Myocyte (in vitro differentiated cells): ENCODE data around the gene ZAP70. TPM values are rescaled to one million over a fixed set of nuclear protein-coding genes. Genes with fewer than 3 reads are reported as not detected.

Experiments used
- DNase-seq: peaks from one replicate; pipeline ENCODE4 v3.0.0-alpha.2; 2012; ENCODE audit warnings: low read depth
- total RNA-seq: library from RNA; depleted of rRNA; stranded (reverse); fragments of >200 nt; gene quantifications from 2 replicates; pipeline ENCODE4 v1.2.3, GENCODE V29; 2014

The ZAP70 gene
- total RNA-seq, 1 donor from 2014 or later: 2.2 TPM

DNA sequence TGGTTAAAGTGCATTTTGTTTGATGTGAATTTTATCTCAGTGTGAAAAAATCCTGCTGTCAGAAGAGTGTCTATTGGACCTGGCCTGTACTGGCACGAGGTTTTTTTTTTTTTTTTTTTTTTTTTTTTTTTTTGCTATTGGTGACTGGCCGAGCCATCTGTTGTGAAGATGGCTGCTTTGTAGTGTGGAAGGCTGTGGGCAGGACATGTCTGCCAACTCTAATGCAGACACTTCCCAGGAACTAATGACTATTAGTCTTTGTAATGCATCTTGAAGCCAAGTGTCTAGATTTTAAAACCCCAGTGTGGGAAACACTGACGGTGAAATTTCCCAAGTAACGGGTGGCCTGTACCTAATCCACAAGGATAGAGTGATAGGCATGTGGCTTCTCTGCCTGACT lies 34.3 kb downstream of the ZAP70 start:
- peak; percentile 92 for DNase-seq

DNA sequence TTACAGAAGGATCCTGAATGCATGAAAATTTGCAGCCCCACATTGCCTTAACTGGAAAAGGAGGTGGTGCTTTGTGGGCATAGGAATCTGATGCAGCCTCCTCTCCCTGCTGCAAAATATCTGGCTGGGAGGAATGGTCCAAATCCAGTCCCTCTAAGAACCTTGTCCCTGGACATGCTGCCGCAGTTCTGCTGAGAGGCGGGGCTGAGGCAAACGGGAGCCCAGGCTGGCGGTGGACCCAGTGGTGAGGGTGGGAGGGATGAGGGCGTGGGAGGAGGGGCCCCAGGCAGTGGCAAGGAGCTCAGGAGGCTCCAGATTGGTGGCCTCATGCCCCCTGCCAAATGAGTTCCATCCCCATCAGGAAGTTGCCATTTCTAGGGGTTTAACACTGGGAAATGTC lies 36.2 kb downstream of the ZAP70 start:
- DNase-seq: no peak

DNA sequence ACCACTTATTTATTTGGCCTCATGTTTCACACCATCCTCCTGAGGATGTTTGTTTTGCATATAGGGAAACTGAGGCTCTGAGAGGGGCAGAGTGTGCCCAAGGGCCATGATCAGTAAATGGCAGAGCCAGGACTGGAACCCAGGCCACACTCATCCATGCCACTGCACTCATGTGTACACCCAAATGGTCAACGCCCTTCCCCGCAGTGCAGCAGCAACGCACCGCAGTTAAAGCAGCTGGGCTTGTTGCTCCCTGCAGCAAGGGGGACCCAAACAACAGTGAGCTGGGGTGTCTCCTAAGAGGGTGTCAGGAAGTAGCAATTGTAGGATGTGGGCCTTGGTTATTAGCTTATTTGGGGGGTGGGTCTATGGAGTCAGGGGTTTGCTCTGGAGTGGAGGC lies 36.6 kb downstream of the ZAP70 start:
- DNase-seq: no peak

DNA sequence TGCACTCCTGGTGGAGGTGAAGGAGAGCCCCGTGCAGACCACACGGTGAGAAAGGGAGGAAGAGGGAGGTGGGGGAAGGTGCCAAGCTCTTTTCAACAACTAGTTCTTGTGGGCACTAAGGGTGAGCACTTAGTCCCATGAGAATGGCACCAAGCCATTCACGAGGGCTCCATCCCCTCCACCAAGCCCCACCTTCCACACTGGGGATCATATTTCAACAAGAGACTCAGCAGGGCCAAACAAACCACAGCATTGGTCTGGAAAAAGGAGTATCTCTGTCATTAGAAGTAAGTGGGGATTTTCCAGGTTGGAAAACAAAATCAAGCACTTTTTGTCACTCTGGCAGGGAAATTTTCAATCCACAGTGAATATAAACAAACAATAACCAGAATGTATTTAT lies 38.4 kb downstream of the ZAP70 start:
- DNase-seq: peak; percentile 77

DNA sequence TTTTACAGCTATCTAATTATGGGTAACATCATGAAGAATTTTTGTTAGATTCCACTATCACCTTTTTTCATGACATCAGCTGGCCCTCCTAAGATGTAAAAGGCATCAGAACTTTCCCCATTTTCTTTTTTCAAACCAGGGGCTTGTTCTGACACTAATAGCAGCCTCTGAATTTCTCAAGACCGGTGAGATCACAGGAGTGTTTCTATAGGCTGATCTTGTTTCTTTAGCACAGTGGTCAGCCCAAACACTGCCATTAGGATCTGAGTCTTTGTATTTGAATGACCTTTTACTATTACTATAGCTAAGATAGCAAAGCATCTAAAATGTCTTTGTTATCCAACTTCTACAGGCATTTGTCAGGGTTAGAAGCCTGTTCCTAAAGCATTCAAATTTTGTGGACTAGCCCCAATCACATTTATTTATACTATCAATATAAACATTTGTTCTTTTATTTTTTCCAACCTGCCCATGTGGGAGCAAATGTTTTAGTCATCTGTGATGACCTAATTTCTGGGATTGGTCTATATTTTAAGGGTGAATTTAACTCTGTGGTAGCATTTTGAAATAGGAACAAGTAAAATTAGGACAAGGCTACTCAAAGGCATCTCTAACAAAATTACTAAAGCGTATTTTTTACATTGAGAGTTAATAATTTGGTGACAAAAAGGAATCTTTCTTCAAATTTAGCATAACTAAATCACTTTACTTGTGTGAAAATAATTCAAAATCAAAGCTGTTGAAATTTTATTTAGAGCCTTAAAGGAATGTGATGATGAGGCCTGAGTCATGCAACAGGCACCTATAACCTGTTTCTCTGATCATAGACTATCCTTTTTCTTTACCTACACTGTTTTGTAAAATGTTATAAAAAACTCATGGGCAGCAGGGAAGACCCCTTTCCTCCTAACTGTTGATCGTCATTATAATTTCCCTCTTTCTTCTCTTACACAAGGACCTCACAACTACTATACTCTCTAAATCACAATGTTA lies 39.3 kb downstream of the ZAP70 start:
- DNase-seq: no peak

DNA sequence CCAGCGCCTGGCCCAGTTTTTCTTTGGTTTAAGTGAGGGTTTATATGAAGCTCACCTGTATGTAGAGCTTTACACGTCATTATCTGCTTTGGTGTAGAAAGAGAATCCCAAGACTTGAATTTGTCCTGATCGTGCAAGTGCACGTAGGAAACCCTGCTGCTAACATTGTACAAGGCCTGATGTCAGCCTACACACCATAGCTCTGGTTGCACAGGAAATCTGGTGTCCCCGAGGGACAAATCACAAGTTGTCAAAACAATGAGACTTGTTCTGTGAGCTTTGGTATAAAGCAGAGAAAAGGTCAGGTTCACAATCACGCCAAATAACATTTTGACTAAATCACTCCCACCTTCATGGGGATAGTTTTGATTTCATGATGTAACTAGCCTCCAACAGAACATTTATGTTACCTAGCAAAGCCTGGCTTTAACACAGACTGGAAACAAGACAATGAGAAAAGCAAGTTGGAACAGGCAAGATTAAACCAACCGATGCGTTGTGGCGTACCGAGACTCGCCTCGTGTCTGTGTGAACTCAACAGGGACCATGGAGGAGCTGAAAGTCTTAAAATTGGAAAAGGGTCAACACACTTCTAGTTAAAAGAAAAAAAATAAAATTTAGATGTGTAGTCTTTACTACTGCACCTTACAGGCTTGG lies 41.4 kb downstream of the ZAP70 start:
- no peak for DNase-seq

DNA sequence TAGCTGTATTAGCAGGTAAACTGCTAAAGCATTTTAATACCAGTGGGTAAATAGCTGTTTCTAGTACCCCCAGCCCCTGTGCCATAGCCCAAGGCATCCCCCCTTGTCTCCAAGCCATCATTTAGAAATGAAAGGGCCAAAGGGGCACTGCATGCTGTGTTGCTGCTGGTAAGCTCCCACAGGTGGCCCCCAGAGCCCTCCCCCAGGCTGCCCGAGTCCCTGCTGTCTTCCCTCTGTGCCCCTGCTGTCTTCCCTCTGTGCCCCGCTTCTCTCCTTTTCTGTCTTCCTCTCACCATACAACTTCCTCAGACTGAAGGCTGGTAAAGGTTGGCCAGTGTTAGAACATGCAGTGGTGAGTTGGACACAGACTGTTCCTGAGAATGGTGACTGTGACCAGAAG lies 42.1 kb downstream of the ZAP70 start:
- DNase-seq: no peak

DNA sequence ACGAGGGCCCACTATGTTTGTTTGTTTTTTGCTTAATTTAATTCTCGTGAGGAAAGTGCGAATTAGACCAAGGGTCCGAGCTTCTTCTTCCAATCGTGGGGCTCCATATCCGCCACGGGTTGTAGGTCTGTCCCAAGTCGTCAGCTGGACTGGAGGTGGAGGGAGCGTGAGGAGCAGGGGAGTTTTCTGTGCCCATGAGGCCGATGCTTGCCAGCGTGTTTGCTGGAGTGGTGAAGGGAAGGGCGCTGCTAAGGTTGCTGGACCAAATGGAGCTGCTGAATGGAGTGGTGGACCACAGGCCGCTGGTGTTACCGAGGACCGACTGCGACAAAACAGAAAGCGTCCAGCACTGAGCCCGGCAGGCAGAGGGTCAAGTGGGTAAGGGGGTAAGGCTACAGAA lies 43.7 kb downstream of the ZAP70 start:
- DNase-seq: no peak

DNA sequence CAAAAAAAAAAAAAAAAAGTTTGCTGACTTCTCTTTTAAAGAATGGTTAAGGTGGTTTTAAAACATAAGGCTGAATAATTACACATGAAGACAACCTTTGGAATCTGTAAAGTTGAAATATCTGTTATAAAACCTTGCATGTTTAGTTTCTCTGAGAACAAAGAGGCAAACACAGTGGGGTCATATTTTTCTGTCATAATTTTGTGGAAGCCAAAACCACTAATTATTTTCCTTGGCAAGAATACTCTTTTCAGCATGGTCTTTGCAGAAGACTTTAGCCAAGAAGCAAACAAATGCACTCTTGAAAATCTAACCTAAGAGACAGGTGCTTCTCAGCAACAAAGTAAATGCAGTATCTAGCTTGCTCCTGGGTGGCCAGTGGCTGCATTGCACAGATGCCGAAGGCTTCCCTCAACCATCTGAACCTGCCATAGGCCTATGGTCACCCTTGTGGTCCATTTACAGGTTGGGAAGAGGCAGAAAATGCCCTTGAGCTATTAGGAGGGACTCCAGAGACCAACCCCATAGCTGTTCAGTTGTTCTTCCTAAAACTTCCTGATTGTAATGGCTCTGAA lies 44.8 kb downstream of the ZAP70 start:
- DNase-seq: peak; percentile 60

DNA sequence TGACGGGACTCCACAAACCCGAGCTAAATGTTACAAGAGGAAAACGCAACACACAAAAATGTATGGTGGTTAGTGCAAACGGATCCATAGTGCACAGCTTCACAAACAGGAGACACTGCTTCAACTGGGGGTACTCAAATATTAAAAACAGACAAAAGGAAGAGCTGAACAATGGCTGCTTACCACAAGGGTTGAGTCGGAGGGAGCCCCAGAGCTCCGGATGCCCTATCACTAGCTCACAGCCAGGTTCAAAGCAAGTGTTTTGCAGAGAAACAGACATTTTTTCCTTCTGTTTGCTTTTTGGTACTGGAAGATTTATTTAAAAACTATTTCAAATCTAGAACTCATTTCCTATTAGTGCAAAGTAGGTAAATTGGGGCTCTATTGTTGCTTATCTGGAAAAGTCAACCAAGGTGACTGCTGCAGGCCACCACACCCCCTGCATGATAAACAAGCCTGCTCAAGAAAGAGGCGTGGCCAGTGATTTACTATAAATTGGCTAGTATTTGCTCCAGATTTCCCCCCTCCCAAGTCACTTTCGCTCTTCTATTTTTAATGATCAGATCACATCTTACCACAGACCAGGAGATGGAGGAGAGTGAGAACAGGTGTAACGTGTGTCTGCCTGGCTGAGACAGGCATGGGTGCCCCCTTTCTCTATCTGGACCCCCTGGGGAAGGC lies 46.5 kb downstream of the ZAP70 start:
- DNase-seq: no peak

DNA sequence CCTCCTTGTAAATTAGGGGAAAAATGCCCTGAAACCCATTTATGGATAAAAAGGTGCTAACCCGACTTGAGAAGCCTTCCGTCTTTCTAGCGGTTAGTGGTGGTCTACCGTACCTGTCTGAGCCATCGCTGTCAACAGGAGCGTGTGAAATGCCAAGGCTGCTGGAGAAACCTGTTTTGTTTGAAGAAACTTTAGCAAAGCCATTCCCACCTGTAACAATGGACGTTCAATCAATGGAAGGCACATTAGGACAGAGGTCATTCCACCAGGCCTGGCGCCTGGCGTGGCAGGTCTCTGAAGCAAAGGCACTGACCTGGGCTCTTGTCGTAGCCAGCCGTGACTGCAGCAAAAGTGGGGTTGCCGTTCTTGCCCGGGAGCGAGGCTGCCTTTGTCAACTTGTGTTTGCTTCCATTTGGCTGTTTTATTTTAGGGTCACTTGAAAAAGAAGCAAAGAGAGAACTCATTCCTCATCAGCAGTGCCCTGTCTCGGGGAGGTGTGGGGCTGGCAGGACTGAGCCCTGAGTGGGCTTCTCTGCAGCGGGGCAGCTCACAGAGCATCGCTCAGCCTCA lies 47.2 kb downstream of the ZAP70 start:
- DNase-seq: no peak

DNA sequence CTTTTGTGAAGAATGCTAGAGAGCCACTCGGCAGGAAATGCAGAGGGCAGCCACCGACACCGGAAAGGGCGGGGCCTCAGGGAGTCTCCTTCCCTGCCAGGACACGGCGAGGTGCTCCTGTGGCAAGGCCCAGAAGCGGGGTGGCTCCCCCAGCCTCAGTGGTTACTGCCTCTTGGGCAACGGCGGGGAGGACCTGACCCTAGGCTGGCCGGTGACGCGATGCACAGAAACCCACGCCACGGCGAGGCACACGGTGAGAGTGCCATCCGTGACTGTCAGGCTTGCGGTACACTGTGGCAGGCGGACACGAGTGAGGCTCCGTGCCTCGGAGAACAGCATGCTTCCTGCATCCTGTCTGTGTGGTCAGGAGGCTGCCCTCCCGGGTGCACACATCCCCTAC lies 47.8 kb downstream of the ZAP70 start:
- no peak for DNase-seq

DNA sequence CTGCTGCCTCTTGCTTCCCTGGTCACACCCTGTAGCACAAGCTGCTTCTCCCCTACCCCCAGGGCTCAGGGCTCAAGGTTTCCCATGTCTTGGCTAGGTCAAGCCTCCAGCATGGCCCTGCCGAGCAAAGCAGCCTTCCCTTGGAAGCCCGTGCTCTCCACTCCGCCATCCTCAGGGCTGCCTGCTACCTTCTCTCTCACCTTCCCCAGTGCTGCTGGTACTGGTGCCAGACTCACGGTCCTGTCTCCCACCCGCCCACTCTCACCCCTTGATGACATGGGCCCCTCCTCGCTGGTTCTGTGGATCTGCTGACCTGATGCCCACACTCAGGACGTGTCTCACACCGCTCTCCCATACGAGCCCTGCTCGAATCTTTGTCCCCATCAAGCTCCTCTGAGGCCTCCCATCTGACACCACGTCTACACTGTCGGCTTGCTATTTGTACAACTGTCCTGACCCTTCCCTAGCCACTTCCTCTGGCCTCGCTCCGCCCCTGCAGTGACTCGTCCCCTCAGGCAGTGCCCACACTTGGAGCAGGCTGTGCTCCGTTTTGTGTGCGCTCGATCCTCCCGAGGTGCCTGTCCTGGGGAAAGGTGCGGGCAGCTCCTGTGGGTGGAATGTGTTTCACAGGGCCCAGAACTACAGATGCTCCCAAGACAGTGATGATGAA lies 49.9 kb downstream of the ZAP70 start:
- DNase-seq: peak; percentile 13

DNA sequence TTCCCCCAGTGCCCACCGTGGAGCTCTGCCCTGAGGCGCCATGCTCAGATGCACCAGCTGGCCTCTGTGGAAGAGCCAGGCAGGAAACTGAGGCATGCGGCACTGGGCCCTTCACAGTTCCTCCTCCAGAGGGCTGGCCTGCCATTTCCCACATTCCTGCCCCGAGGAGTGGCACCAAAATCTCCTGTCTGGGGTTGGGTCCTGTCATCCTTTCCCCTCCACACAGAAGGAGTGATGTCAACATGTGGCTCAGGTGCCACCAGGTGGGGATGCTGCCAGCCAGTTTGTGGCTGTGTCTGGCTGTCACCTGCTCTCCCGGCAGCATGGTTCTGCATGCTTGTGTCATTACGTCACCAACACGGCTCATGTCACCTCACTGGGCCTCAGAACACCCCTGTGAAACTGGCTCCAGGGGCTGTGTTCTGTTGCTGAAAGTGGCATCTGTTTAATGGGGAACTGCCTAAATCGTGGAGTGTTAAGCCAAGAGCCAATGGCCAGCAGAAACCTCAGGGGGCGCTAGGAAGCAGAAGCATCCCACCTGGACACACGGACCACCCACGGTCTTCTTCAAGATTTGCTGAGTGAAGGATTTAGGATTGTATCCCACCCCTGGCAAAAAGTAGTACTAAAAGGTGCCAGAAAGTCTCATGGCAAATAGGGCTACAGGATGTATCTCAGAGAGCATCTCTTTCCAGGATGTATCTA lies 51.3 kb downstream of the ZAP70 start:
- no peak for DNase-seq

DNA sequence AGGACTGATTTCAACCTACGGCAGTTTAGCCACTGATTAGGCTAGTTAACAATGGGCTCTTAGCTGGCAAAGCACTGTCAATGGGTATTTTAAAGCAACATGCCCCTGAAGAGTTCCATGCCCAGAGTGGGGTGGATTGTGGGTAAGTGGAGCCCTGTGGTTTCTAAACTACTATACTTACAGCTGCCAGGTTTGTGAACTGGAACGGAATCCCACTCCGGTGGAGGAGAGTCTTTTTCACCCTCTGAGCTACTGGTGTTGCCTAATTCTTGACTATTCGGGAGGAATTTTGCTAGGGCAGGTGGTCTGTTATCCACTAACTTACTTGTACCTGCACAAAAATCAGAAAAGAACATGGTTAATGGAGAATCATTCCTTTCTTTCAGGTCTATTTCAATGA lies 52.6 kb downstream of the ZAP70 start:
- peak; percentile 31 for DNase-seq

DNA sequence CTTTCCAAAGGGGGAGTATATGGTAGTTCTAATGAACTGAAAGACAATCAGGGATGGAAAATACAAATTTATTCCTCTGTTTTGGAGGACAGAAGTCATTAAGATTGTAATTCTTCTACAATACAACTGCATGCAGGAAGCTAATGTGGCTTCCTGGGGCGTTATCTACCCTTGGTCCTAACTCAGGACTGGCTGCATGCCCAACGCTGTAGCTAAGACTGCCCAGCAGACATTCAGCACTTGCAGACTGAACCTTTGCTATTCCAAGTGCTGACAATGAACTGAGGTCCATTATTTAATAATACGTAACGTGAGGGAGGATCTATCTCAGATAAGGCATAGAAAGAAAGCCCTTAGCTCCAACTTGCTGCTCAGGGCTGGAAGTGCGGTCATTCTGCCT lies 53.2 kb downstream of the ZAP70 start:
- DNase-seq: no peak

DNA sequence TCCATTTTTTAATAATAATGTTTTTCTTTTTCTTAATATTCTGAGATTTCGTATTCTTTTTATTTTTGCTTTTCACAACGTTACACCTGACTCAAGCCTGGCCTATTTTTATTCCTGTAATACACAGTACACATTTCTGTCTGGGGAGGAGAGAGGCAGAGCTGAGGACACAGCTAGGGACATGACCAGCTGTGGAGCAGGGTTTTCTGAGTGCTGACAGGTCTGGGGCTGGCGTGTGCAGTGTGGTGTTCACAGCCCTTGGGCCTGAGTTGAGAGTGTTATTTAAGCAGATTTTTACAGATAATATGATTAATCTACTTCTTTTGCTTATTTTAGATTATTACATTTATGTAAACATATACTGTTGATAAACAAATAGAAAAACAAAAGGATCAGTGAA lies 55.9 kb downstream of the ZAP70 start:
- peak; percentile 14 for DNase-seq

DNA sequence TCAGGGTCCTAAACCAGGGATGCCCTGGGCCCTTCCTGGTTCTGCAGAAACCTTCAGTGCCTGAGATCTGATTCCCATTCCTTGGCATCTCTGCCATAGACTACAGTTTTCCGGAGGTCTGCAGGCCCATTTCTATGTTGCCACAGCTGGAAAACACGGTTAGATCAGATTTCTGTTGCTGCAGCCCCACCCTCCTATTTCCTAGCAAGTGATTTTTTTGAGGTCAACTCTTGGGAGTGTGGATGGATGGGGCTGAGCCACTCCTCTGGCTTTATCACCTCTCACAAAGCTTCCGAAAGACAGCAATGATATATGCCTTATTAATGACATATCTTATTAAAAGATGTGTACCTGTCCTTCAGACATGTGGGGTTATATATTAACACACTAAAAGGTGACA lies 56.3 kb downstream of the ZAP70 start:
- DNase-seq: no peak

DNA sequence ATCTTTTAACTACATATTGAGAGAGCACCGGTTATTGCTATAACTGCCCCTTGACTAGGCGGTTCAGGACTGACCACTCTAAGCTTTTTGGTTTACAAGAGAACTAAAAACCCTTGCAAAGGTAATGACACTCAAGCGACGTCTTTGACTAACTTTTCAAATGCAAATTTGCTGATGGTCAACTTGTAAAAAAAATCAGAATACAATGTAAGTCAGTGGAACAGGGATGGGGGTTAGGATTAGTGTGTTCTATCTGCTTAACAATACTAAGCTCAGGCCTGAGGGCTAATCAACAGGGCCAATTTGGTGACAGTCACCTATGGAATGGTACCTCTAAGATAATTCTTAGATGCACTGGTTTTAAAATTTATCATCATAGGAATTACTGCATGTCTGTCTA lies 57.1 kb downstream of the ZAP70 start:
- no peak for DNase-seq

DNA sequence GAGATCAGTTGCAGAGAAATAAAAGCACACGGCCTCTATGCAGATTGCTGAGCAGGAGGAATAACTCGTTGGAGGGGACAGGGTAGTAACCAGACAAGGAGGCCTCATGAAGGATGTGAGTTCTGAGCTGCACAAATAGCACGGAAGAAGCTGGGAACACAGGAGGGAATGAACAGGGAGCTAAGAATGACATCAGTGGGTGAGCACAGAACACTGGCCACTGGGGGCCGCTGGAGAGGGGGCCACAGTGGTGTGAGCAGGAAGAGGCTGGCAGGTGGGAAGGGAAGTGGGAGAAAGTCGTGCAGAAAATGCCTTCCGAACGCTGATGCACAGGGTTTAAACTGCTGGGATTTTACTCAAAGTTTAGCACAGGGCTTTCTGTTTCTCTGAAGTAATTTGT lies 61.0 kb downstream of the ZAP70 start:
- DNase-seq: no peak
